HPDE6-E6E7 (cell line): ENCODE data around the gene CPZ.

Experiments
- DNase-seq: peaks from one replicate; pipeline ENCODE4 v3.0.0; 2011; ENCODE audit warnings: missing footprints; ENCODE audit errors: extremely low spot score

The CPZ gene

GRCh38 chr4:8594097-8595038 is 1.8 kb downstream of the CPZ start:
- peak; percentile 74 for DNase-seq

DNA sequence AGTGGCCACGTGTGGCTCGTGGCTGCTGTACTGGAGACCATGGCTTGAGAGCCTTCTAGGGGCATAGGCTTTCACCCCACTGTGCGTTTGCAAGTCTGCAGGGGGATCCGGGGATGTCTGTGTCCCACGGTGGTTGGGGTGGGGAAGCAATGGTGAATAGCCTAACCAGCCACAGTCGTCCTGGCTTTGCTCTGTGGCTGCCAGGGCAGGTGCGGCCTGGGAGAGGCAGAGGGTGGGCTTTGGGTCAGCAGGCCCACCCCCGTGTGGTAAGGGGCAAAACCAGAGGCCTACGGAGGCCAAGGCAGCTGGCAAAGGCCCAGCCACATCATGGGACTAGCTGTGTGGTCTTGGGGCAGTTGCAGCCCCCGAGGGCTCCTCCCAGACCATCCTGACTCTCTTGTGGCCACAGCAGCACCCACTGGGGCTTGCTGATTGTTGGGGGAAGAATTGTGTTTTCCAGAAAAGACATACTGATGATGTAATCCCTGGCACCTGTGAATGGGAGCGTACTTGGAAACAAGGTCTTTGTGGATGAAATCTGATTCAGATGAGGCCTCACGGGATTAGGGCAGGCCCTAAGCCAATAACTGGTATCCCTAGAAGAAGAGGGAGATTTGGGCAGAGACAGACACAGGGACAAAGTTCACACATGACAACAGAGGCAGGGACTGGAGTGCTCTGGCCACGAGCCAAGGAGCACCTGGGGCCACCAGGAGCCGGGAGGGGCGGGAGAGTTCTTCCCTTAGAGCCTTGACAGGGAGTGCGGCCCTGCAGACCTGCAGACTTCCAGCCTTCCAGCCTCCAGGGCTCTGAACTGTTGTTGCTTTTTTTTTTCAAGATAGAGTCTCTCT is 2.9 kb downstream of the CPZ start:
- DNase-seq: no peak

- DNase-seq: no peak
Measured at GRCh38 chr4:8596891-8597290, 4.3 kb downstream of the CPZ start.

GRCh38 chr4:8597319-8597718 is 4.8 kb downstream of the CPZ start:
- DNase-seq: no peak

DNA sequence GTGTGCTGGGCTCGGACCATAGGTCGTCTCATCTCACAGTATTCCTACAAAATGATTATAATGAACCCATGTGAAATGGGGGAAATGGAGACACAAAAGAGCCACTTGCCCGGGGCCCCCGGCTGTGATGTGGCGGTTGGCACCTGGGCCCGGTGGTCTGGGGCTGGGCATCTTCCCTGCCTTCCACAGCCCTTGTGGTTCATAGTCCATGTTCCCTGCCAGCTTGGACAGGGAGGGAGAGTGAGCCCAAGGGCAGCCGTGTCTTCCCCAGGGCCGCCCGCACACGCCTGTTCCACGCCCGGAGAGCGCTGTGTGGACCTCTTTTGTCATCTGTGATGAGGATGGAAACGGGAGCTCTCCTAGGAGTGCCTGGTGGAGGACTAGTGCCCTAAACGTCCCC is 5.2 kb downstream of the CPZ start:
- DNase-seq: no peak

GRCh38 chr4:8598391-8599090 is 6.0 kb downstream of the CPZ start:
- no peak for DNase-seq

- no peak for DNase-seq
Measured at GRCh38 chr4:8599091-8599460, 6.5 kb downstream of the CPZ start.

- DNase-seq: no peak
Measured at GRCh38 chr4:8599657-8600056, 7.1 kb downstream of the CPZ start.

GRCh38 chr4:8600266-8600665 is 7.7 kb downstream of the CPZ start:
- no peak for DNase-seq

DNA sequence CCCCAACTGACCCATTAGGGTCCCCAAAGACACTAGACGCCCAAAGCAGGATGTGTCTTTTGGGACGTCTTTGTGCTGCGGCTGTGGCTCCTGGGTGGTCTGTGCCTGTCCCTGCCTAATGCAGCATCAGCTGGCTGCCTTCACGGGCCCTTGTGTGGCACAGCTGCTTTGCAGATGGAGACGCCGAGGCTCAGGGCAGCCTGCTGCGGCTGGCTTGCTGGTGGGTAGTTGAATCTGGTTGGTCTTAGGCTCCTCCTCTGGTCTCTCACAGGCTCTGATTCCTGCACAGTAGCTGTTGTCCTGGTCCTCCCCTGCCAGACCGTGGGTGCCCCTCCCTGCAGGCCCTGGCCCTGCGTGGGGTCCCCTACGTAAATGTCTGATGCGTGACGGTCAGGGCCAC is 8.1 kb downstream of the CPZ start:
- DNase-seq: no peak

DNA sequence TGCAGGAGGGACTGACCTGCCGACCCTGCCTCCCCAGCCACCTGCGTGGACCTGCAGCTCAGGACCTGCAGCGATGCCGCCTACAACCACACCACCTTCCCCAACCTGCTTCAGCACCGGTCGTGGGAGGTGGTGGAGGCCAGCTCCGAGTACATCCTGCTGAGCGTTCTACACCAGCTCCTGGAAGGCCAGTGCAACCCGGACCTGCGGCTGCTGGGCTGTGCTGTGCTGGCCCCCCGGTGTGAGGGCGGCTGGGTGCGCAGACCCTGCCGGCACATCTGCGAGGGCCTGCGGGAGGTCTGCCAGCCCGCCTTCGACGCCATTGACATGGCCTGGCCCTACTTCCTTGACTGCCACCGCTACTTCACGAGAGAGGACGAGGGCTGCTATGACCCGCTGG is 8.5 kb downstream of the CPZ start:
- no peak for DNase-seq

GRCh38 chr4:8601556-8601955 is 9.0 kb downstream of the CPZ start:
- no peak for DNase-seq

GRCh38 chr4:8602686-8603430 is 10.3 kb downstream of the CPZ start:
- DNase-seq: no peak

GRCh38 chr4:8603931-8604330 is 11.4 kb downstream of the CPZ start:
- no peak for DNase-seq

DNA sequence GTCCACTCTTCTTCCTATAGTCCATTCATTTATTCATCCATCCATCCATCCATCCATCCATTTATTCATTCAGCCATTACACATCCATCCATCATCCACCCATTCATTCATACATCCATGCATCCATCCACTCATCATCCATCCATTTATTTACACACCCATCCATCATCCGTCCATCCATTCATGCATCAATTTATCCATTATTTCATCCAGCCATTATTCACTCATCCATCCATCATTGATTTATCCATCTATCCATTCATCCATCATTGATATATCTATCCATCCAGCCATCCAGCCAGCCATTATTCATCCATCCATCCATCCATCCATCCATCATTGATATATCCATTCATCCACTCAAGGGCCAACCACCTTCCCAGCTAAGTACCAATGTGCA is 12.7 kb downstream of the CPZ start:
- no peak for DNase-seq

DNA sequence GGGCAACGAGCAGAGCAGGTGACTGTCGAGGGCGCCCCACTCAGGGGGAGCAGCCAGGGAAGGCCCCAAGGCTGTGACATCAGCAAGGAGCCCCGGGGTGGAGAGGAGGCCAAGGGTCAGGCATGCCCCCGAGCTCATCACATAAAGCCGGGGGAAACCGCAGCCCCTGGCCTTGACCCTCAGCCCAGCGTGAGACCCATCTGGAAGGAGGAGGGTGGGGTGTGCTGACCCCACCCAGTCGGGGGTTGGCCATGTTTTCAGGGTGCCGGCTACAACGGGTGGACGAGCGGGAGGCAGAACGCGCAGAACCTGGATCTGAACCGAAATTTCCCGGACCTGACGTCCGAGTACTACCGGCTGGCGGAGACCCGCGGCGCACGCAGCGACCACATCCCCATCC is 13.9 kb downstream of the CPZ start:
- DNase-seq: no peak

- DNase-seq: no peak
Measured at GRCh38 chr4:8606966-8607365, 14.4 kb downstream of the CPZ start.

DNA sequence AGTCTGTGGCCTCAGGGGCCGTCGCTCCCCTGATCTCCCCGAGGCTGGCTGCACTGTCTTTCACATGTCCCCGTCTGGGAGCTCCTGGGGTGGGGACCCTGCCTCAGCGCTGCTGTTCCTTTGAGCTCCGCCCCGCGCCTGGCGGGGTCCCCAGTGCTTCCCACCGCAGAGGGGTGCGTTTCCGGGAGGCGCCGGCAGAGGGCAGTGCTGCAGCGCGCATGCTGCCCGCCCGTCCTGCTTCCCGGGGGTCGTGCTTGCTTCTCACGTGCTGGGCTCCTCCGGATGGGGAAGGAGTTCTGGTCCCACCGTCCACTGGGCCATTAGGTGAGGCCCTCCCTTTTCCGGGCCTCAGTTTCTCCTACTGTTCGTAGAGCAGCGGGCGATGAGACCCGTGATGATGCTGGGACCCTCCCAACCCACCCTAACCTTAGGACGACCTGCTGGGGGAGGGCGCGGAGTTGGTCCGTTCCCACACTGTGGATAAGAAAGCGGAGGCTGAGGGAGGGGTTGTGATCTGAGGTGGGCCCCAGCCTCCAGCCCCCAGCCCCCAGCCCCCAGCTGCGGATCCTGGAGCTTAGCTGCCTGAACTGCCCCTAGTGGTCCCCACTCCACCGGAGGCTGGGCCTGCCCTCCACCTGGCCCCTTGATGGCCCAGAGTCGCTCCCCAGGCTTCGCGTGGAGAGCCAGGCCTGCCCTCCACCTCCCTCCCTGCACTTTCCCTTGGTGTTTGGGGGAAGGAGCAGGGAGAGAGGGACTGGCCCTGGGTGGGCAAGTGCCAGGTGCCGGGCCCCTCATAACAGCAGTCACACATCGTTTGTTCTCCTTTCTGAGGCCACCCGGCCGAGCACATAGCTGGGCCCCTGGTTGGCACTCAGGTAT is 15.3 kb downstream of the CPZ start:
- no peak for DNase-seq

- DNase-seq: no peak
Measured at GRCh38 chr4:8608714-8609391, 16.3 kb downstream of the CPZ start.

- no peak for DNase-seq
Measured at GRCh38 chr4:8609406-8609805, 16.8 kb downstream of the CPZ start.
